Liver (tissue), 3 donors: ENCODE measurements around the gene ORAI1.

Source experiments
- SP1 ChIP-seq: IDR thresholded peaks from 2 replicates; pipeline ENCODE4 v1.6.1; 2018; ENCODE audit warnings: antibody characterized with exemption, mild to moderate bottlenecking
- TF ChIP-seq, protein P1 (sequence below): fragments of 150-350 bp; IDR thresholded peaks from 2 replicates; pipeline ENCODE4 v1.5.1; 2017; ENCODE audit warnings: improper control_type of control experiment, low read depth, low read length; ENCODE audit not compliant: missing input control
- donor health status: healthy.
- donor health status: healthy.

DNA sequence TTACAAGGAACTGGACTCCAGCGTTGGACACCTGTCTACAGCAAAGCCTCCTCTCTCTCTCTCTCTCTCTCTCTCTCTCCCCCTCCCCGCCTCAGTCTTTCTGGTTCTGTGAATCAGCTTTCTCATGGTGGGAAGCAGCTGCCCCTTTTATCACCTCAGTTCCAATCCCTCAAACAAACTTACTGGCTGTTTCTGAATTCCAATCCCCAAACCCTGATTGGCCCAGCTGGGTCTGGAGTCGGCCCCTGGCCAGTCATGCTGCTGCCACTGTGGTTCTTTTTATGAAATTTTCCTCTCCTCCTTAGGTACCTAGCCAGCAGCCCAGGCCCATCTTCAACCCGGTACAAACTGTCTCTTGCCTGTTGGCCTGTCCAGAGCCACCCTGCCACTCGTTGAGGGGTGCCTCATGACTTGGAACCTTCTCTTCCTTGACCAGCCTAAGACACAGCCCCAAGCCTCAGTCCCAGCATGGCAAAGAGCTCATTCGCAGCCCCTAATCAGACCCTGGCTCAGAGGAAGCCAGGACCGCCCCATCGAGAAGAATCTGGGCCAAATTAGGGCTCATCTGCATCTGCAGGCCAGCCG lies 52.5 kb downstream of the ORAI1 start:
- TF ChIP-seq, protein P1, sequence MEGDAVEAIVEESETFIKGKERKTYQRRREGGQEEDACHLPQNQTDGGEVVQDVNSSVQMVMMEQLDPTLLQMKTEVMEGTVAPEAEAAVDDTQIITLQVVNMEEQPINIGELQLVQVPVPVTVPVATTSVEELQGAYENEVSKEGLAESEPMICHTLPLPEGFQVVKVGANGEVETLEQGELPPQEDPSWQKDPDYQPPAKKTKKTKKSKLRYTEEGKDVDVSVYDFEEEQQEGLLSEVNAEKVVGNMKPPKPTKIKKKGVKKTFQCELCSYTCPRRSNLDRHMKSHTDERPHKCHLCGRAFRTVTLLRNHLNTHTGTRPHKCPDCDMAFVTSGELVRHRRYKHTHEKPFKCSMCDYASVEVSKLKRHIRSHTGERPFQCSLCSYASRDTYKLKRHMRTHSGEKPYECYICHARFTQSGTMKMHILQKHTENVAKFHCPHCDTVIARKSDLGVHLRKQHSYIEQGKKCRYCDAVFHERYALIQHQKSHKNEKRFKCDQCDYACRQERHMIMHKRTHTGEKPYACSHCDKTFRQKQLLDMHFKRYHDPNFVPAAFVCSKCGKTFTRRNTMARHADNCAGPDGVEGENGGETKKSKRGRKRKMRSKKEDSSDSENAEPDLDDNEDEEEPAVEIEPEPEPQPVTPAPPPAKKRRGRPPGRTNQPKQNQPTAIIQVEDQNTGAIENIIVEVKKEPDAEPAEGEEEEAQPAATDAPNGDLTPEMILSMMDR: no peak
- no peak for TF ChIP-seq SP1
